Activated CD4-positive, alpha-beta T cell treated with anti-CD3 and anti-CD28 coated beads, Interleukin-2, amount 10 ng/mL, durations not matched to agents 24 days and 14 days (primary cell): ENCODE measurements around the gene SLC5A3. TPM values are rescaled to one million over a fixed set of nuclear protein-coding genes. Genes with fewer than 3 reads are reported as not detected.

ENCODE experiments used
- total RNA-seq: library from RNA; stranded (reverse); gene quantifications from 2 replicates; pipeline ENCODE4 v1.2.3, GENCODE V29; 2022

SLC5A3 gene
- total RNA-seq, 1 donor from 2014 or later = 55.4 TPM

Other genes starting within 250 kb of the SLC5A3 start
- 172 and 194 TPM in 2 replicates for gene ATP5PO, start 157.8 kb upstream of the SLC5A3 start, total RNA-seq
- 151 and 154 TPM in 2 replicates for gene MRPS6, start within 50 bp of the SLC5A3 start, total RNA-seq